GM12878 (cell line): ENCODE results near the gene MAGI1.

Experiments
- CBFB ChIP-seq: IDR thresholded peaks from 2 replicates; pipeline ENCODE4 v1.6.1; 2016; ENCODE audit warnings: antibody characterized with exemption, low read depth
- CREB1 ChIP-seq: IDR thresholded peaks from 2 replicates; pipeline ENCODE4 v1.6.1; 2012; ENCODE audit warnings: low read depth, mild to moderate bottlenecking, inconsistent platforms
- EZH2 ChIP-seq: IDR thresholded peaks from 2 replicates; pipeline ENCODE4 v1.6.1; 2012; ENCODE audit warnings: low read depth, mild to moderate bottlenecking, control low read depth, inconsistent platforms, low read length, borderline replicate concordance; ENCODE audit not compliant: control insufficient read depth
- HDAC2 ChIP-seq: fragments of 200-600 bp; sonication (generic); IDR thresholded peaks from 2 replicates; pipeline ENCODE4 v1.6.1; 2017
- JUNB ChIP-seq: IDR thresholded peaks from 2 replicates; pipeline ENCODE4 v1.6.1; 2016; ENCODE audit warnings: antibody characterized with exemption, mild to moderate bottlenecking
- JUND ChIP-seq: IDR thresholded peaks from 2 replicates; pipeline ENCODE4 v1.6.1; 2012; ENCODE audit warnings: low read depth, mild to moderate bottlenecking, low read length, improper control_type of control experiment, moderate library complexity
- POLR2AphosphoS5 ChIP-seq: IDR thresholded peaks from 2 replicates; pipeline ENCODE4 v1.6.1; 2011; ENCODE audit warnings: mild to moderate bottlenecking, low read length, inconsistent platforms
- SIX5 ChIP-seq: IDR thresholded peaks from 2 replicates; pipeline ENCODE4 v1.6.1; 2011; ENCODE audit warnings: mild to moderate bottlenecking, low read depth, low read length, moderate library complexity; ENCODE audit not compliant: severe bottlenecking
- SREBF2 ChIP-seq: IDR thresholded peaks from 2 replicates; pipeline ENCODE4 v1.6.1; 2012; ENCODE audit warnings: mild to moderate bottlenecking, low read length
- ZNF274 ChIP-seq: IDR thresholded peaks from one replicate; pipeline ENCODE4 v1.8.0; 2011; ENCODE audit not compliant: insufficient read length, insufficient read depth
- TF ChIP-seq, protein P1 (sequence below), 3 experiments: IDR thresholded peaks in 2 of 3; conservative IDR thresholded peaks in 1 of 3; 2 replicates each; pipeline ENCODE4 v1.5.1; 2011; ENCODE audit warnings: low read depth in 3 of 3, low read length in 3 of 3, mild to moderate bottlenecking in 3 of 3, control low read depth in 2 of 3, moderate library complexity in 2 of 3, inconsistent platforms in 1 of 3, mixed read lengths in 1 of 3; ENCODE audit not compliant: control insufficient read depth in 2 of 3, insufficient read depth in 1 of 3; ENCODE audit errors: extremely low read depth in 1 of 3
- TF ChIP-seq, protein P2 (sequence below): fragments of 450-650 bp; formaldehyde crosslinking; IDR thresholded peaks from 2 replicates; pipeline ENCODE4 v1.4.0; 2020; ENCODE audit warnings: mild to moderate bottlenecking, moderate library complexity

DNA sequence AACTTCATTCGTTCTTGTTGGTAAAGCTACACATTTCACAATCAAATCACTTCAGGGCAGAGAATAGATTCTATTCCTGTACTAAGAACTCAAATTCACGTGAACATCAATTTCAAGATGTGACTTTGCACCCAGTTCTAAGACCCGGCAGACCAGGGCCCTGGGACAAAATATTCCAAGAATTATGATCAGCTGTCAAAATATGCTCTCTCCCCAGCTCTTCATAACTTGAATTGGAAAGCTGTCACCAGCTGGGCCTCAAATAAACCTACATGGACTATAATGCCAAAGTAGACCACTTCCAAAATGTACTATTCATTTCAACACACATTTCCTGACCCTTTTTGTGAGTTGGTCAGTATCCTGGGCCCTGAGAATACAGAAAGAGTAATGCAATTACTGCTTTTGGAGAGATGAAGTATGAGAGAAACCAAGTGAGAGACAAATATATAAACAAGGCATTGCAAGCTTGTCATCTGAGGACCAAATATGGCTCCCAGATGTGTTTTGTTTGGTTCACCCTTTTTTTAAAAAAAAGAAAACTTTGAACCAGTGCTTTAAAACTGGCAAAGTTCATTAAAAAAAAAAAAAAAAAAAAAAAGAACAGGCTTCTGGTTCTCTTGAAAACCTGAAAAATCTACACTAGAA lies 14.9 kb downstream of the MAGI1 start:
- TF ChIP-seq, protein P1, sequence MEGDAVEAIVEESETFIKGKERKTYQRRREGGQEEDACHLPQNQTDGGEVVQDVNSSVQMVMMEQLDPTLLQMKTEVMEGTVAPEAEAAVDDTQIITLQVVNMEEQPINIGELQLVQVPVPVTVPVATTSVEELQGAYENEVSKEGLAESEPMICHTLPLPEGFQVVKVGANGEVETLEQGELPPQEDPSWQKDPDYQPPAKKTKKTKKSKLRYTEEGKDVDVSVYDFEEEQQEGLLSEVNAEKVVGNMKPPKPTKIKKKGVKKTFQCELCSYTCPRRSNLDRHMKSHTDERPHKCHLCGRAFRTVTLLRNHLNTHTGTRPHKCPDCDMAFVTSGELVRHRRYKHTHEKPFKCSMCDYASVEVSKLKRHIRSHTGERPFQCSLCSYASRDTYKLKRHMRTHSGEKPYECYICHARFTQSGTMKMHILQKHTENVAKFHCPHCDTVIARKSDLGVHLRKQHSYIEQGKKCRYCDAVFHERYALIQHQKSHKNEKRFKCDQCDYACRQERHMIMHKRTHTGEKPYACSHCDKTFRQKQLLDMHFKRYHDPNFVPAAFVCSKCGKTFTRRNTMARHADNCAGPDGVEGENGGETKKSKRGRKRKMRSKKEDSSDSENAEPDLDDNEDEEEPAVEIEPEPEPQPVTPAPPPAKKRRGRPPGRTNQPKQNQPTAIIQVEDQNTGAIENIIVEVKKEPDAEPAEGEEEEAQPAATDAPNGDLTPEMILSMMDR (IDR thresholded peaks at IDR 0.05 in 2 of 3, conservative IDR thresholded peaks at IDR 0.05 in 1 of 3; ENCODE audit: control insufficient read depth in 2 of 3, extremely low read depth in 1 of 3, insufficient read depth in 1 of 3, low read depth in 3 of 3, low read length in 3 of 3): no peak
- TF ChIP-seq SREBF2 (no peak), POLR2AphosphoS5 (no peak), EZH2 (no peak), JUNB (no peak), CBFB (no peak), ZNF274 (no peak), HDAC2 (no peak), CREB1 (no peak), SIX5 (no peak), JUND (no peak)
- TF ChIP-seq, protein P2, sequence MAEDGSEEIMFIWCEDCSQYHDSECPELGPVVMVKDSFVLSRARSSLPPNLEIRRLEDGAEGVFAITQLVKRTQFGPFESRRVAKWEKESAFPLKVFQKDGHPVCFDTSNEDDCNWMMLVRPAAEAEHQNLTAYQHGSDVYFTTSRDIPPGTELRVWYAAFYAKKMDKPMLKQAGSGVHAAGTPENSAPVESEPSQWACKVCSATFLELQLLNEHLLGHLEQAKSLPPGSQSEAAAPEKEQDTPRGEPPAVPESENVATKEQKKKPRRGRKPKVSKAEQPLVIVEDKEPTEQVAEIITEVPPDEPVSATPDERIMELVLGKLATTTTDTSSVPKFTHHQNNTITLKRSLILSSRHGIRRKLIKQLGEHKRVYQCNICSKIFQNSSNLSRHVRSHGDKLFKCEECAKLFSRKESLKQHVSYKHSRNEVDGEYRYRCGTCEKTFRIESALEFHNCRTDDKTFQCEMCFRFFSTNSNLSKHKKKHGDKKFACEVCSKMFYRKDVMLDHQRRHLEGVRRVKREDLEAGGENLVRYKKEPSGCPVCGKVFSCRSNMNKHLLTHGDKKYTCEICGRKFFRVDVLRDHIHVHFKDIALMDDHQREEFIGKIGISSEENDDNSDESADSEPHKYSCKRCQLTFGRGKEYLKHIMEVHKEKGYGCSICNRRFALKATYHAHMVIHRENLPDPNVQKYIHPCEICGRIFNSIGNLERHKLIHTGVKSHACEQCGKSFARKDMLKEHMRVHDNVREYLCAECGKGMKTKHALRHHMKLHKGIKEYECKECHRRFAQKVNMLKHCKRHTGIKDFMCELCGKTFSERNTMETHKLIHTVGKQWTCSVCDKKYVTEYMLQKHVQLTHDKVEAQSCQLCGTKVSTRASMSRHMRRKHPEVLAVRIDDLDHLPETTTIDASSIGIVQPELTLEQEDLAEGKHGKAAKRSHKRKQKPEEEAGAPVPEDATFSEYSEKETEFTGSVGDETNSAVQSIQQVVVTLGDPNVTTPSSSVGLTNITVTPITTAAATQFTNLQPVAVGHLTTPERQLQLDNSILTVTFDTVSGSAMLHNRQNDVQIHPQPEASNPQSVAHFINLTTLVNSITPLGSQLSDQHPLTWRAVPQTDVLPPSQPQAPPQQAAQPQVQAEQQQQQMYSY (CRISPR knock-in tag): no peak
